HL-60 (cell line): Measurements from ENCODE around the gene SENP8.

ENCODE experiments used
- CTCF ChIP-seq: IDR thresholded peaks from one replicate; pipeline ENCODE4 v1.5.1; 2011; ENCODE audit warnings: low read length, control low read depth, inconsistent platforms; ENCODE audit not compliant: insufficient read depth
- POLR2AphosphoS5 ChIP-seq: IDR thresholded peaks from 2 replicates; pipeline ENCODE4 v1.6.1; 2012; ENCODE audit warnings: low read depth
- TF ChIP-seq, protein P1 (sequence below): IDR thresholded peaks from 2 replicates; pipeline ENCODE4 v1.6.1; 2012; ENCODE audit warnings: low read depth; ENCODE audit not compliant: insufficient replicate concordance

GRCh38 chr15:72182244-72182643 is 64.0 kb downstream of the SENP8 start:
- TF ChIP-seq CTCF: no peak
- TF ChIP-seq POLR2AphosphoS5: no peak
- TF ChIP-seq, protein P1, sequence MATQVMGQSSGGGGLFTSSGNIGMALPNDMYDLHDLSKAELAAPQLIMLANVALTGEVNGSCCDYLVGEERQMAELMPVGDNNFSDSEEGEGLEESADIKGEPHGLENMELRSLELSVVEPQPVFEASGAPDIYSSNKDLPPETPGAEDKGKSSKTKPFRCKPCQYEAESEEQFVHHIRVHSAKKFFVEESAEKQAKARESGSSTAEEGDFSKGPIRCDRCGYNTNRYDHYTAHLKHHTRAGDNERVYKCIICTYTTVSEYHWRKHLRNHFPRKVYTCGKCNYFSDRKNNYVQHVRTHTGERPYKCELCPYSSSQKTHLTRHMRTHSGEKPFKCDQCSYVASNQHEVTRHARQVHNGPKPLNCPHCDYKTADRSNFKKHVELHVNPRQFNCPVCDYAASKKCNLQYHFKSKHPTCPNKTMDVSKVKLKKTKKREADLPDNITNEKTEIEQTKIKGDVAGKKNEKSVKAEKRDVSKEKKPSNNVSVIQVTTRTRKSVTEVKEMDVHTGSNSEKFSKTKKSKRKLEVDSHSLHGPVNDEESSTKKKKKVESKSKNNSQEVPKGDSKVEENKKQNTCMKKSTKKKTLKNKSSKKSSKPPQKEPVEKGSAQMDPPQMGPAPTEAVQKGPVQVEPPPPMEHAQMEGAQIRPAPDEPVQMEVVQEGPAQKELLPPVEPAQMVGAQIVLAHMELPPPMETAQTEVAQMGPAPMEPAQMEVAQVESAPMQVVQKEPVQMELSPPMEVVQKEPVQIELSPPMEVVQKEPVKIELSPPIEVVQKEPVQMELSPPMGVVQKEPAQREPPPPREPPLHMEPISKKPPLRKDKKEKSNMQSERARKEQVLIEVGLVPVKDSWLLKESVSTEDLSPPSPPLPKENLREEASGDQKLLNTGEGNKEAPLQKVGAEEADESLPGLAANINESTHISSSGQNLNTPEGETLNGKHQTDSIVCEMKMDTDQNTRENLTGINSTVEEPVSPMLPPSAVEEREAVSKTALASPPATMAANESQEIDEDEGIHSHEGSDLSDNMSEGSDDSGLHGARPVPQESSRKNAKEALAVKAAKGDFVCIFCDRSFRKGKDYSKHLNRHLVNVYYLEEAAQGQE: no peak
